ENCODE data around the gene COL21A1.
A peak's percentile ranks its signal among the peaks of the same experiment; 100 is the strongest.

DNA sequence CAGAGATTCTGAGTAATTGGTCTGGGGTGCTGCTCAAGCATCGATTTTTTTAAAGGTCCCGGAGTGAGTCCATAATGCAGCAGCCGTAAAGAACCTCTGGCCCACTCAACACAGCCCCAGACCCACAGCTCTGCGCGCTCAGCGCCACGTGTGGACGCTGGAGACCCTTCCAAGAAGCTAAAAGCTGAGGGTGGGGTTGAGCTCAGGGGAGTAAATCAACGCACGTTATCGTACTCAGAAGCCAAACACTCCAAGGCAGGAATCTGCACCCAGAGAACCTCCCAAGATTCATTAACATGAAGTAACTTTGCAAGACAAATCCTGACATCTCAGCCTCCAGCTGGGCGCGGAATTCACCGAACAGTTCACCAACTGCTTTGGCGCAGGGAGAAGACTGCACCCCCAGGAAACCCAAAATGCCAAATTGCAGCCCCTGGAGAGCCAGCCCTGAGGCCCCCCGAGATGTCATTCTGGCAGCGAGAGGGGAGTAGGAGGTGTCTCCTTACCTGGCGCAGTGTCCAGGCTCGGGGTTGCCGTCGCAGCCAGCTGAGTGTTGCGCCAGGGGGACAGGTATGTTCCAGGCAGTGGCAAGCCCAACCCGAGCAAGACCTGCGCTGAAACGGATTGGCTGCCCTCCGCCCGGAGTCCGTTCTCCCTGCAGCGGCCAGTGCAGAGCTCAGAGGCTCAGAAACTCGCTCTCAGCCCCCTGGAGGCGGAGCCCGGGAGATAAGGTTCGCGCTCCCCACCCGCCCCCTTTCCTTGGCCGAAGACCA is at the start of gene COL21A1:
- TF ChIP-seq POLR2A (IDR thresholded peaks at IDR 0.05) = no peak
- TF ChIP-seq, protein P1, sequence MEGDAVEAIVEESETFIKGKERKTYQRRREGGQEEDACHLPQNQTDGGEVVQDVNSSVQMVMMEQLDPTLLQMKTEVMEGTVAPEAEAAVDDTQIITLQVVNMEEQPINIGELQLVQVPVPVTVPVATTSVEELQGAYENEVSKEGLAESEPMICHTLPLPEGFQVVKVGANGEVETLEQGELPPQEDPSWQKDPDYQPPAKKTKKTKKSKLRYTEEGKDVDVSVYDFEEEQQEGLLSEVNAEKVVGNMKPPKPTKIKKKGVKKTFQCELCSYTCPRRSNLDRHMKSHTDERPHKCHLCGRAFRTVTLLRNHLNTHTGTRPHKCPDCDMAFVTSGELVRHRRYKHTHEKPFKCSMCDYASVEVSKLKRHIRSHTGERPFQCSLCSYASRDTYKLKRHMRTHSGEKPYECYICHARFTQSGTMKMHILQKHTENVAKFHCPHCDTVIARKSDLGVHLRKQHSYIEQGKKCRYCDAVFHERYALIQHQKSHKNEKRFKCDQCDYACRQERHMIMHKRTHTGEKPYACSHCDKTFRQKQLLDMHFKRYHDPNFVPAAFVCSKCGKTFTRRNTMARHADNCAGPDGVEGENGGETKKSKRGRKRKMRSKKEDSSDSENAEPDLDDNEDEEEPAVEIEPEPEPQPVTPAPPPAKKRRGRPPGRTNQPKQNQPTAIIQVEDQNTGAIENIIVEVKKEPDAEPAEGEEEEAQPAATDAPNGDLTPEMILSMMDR (IDR thresholded peaks at IDR 0.05) = peak in 3 of 6 experiments; percentile 10 to 13 (median 12)
